Transverse colon (tissue), 4 donors: ENCODE measurements around the gene PXYLP1.

Source experiments
- CTCF ChIP-seq, 5 experiments: fragments of 200-600 bp in 3 of 5; fragments of 450-650 bp in 2 of 5; sonication (generic) in 3 of 5; IDR thresholded peaks; 1 replicate in 2 of 5; 2 replicates in 3 of 5; pipeline ENCODE4 v1.5.1; 2016 to 2017; ENCODE audit warnings: antibody characterized with exemption in 5 of 5, inconsistent platforms in 3 of 5, mild to moderate bottlenecking in 2 of 5, moderate library complexity in 1 of 5
- EP300 ChIP-seq: sonication (generic); formaldehyde crosslinking; IDR thresholded peaks from one replicate; pipeline ENCODE4 v1.6.1; 2017; ENCODE audit warnings: antibody characterized with exemption, low read depth
- POLR2A ChIP-seq: fragments of 450-650 bp; IDR thresholded peaks from one replicate; pipeline ENCODE4 v1.6.1; 2016; ENCODE audit warnings: antibody characterized with exemption, mild to moderate bottlenecking, moderate library complexity
- POLR2AphosphoS5 ChIP-seq, 3 donors: sonication (generic); formaldehyde crosslinking; IDR thresholded peaks; one replicate each; pipeline ENCODE4 v1.6.1; 2016; ENCODE audit warnings: antibody characterized with exemption in 3 of 3

- no peak for TF ChIP-seq CTCF (IDR thresholded peaks at IDR 0.05)
- no peak for TF ChIP-seq POLR2A
- TF ChIP-seq POLR2AphosphoS5 (IDR thresholded peaks at IDR 0.05), result no peak
- no peak for TF ChIP-seq EP300
These were observed 112.2 kb downstream of the PXYLP1 start for GRCh38 chr3:141343865-141344271.
